GM23338 (cell line): ENCODE data around the gene VOPP1. TPM values are rescaled to one million over a fixed set of nuclear protein-coding genes. Genes with fewer than 3 reads are reported as not detected.

Experiments
- ATAC-seq: fragments of 200-7000 bp; cut with Tn5 transposase; 3 replicates; pipeline ENCODE4 v1.9.1; 2020
- DNase-seq: peaks from one replicate; pipeline ENCODE4 v3.0.0-alpha.2; 2015; ENCODE audit warnings: low spot score
- H2AFZ ChIP-seq: fragments of 200-600 bp; sonication (generic); 2 replicates; pipeline ENCODE4 v1.8.0; 2016; ENCODE audit warnings: antibody characterized with exemption, mild to moderate bottlenecking, moderate library complexity
- H3F3A ChIP-seq: fragments of 200-600 bp; sonication (generic); replicated peaks from 2 replicates; pipeline ENCODE4 v1.8.0; 2017; ENCODE audit warnings: antibody characterized with exemption, mixed run types, low read depth
- H3K27ac ChIP-seq: fragments of 200-600 bp; sonication (generic); 2 replicates; pipeline ENCODE4 v1.6.1; 2016; ENCODE audit warnings: low read depth
- H3K27me3 ChIP-seq: fragments of 200-600 bp; sonication (generic); 2 replicates; pipeline ENCODE4 v1.8.0; 2016; ENCODE audit warnings: mild to moderate bottlenecking, mixed run types, moderate library complexity; ENCODE audit not compliant: insufficient read depth
- H3K36me3 ChIP-seq: fragments of 200-600 bp; sonication (generic); 2 replicates; pipeline ENCODE4 v1.8.0; 2016; ENCODE audit warnings: mild to moderate bottlenecking; ENCODE audit not compliant: insufficient read depth
- H3K4me1 ChIP-seq: fragments of 200-600 bp; sonication (generic); 2 replicates; pipeline ENCODE4 v1.8.0; 2016; ENCODE audit warnings: mild to moderate bottlenecking, moderate library complexity; ENCODE audit not compliant: insufficient read depth
- H3K4me2 ChIP-seq: fragments of 200-600 bp; sonication (generic); 2 replicates; pipeline ENCODE4 v1.7.1; 2017; ENCODE audit warnings: mixed run types
- H3K4me3 ChIP-seq: fragments of 200-600 bp; sonication (generic); 2 replicates; pipeline ENCODE4 v1.6.1; 2016; ENCODE audit warnings: mixed run types
- H3K79me2 ChIP-seq: fragments of 200-600 bp; sonication (generic); replicated peaks from 2 replicates; pipeline ENCODE4 v1.8.0; 2017; ENCODE audit warnings: mild to moderate bottlenecking; ENCODE audit not compliant: insufficient read depth
- H3K9me2 ChIP-seq: fragments of 200-600 bp; sonication (generic); 2 replicates; pipeline ENCODE4 v1.8.0; 2017; ENCODE audit not compliant: insufficient read depth
- H4K20me1 ChIP-seq: fragments of 200-600 bp; sonication (generic); replicated peaks from 2 replicates; pipeline ENCODE4 v1.8.0; 2017; ENCODE audit warnings: mild to moderate bottlenecking; ENCODE audit not compliant: insufficient read depth
- H3K27ac Mint-ChIP-seq: 2 replicates; pipeline ENCODE4 v1.8.0; 2020; ENCODE audit warnings: inconsistent platforms, mild to moderate bottlenecking, moderate library complexity, mixed read lengths
- H3K27me3 Mint-ChIP-seq: 3 replicates; pipeline ENCODE4 v1.8.0; 2022; ENCODE audit warnings: low read depth, mild to moderate bottlenecking, moderate library complexity, mixed read lengths, inconsistent platforms; ENCODE audit not compliant: insufficient read depth, poor library complexity
- H3K36me3 Mint-ChIP-seq: 3 replicates; pipeline ENCODE4 v1.8.0; 2021; ENCODE audit warnings: low read depth, mild to moderate bottlenecking, inconsistent platforms, moderate library complexity, mixed read lengths
- H3K4me1 Mint-ChIP-seq: 3 replicates; pipeline ENCODE4 v1.8.0; 2020; ENCODE audit warnings: mild to moderate bottlenecking, inconsistent platforms, mixed read lengths
- H3K4me3 Mint-ChIP-seq: 3 replicates; pipeline ENCODE4 v1.8.0; 2021; ENCODE audit warnings: moderate library complexity, mild to moderate bottlenecking, inconsistent platforms, mixed read lengths
- H3K9me3 Mint-ChIP-seq: 3 replicates; pipeline ENCODE4 v1.8.0; 2020; ENCODE audit warnings: moderate library complexity, mild to moderate bottlenecking, inconsistent platforms, mixed read lengths
- CREB1 ChIP-seq: fragments of 250-450 bp; sonication (Bioruptor Pico); IDR thresholded peaks from 2 replicates; pipeline ENCODE4 v1.5.0; 2020; ENCODE audit warnings: low read depth, mild to moderate bottlenecking, moderate library complexity
- CTCF ChIP-seq, 2 experiments: fragments of 200-600 bp in 1 of 2; sonication (generic) in 1 of 2; conservative IDR thresholded peaks; 2 replicates each; pipeline versions ENCODE4 v1.5.1 to v1.6.1; 2016 to 2017; ENCODE audit warnings: antibody characterized with exemption in 2 of 2, low read depth in 2 of 2, mild to moderate bottlenecking in 2 of 2, moderate library complexity in 1 of 2
- ETS1 ChIP-seq: IDR thresholded peaks from 2 replicates; pipeline ENCODE4 v1.6.1; 2016; ENCODE audit warnings: antibody characterized with exemption
- EZH2 ChIP-seq: fragments of 200-600 bp; sonication (generic); IDR thresholded peaks from one replicate; pipeline ENCODE4 v1.8.0; 2017; ENCODE audit warnings: antibody characterized with exemption, mild to moderate bottlenecking, low read depth; ENCODE audit not compliant: unreplicated experiment
- EZH2phosphoT487 ChIP-seq: fragments of 200-600 bp; sonication (generic); IDR thresholded peaks from one replicate; pipeline ENCODE4 v1.8.1; 2018; ENCODE audit warnings: antibody characterized with exemption; ENCODE audit not compliant: unreplicated experiment
- JUNB ChIP-seq: IDR thresholded peaks from one replicate; pipeline ENCODE4 v1.6.1; 2016; ENCODE audit warnings: antibody characterized with exemption; ENCODE audit not compliant: unreplicated experiment
- NANOG ChIP-seq: IDR thresholded peaks from 2 replicates; pipeline ENCODE4 v1.6.1; 2016; ENCODE audit warnings: antibody characterized with exemption, borderline replicate concordance
- POLR2AphosphoS5 ChIP-seq: IDR thresholded peaks from 2 replicates; pipeline ENCODE4 v1.6.1; 2016; ENCODE audit warnings: antibody characterized with exemption, low read depth
- REST ChIP-seq: IDR thresholded peaks from one replicate; pipeline ENCODE4 v1.6.1; 2018; ENCODE audit warnings: antibody characterized with exemption; ENCODE audit not compliant: unreplicated experiment
- STAT1 ChIP-seq: IDR thresholded peaks from one replicate; pipeline ENCODE4 v1.6.1; 2016; ENCODE audit warnings: antibody characterized with exemption; ENCODE audit not compliant: unreplicated experiment
- ZNF114 ChIP-seq: fragments of 250-450 bp; sonication (Bioruptor Pico); IDR thresholded peaks from 2 replicates; pipeline ENCODE4 v1.5.0; 2020; ENCODE audit warnings: mild to moderate bottlenecking, moderate library complexity
- ZNF331 ChIP-seq: fragments of 250-450 bp; sonication (Bioruptor Pico); IDR thresholded peaks from 2 replicates; pipeline ENCODE4 v1.5.0; 2020; ENCODE audit warnings: low read depth, mild to moderate bottlenecking, moderate library complexity
- ZNF462 ChIP-seq: fragments of 250-450 bp; sonication (Bioruptor Pico); IDR thresholded peaks from 2 replicates; pipeline ENCODE4 v1.5.0; 2020; ENCODE audit warnings: mild to moderate bottlenecking, moderate library complexity
- polyA plus RNA-seq: library from polyadenylated mRNA; unstranded; fragments of >200 nt; fragmentation: Nextera tagmentation; extraction: Ambion mirVana; gene quantifications from 2 replicates; pipeline ENCODE4 v1.2.1, GENCODE V29; 2016
- total RNA-seq: library from RNA; depleted of rRNA; stranded (reverse); fragments of >200 nt; shearing (Covaris generic); gene quantifications from 2 replicates; pipeline ENCODE4 v1.2.3, GENCODE V29; 2014

Gene VOPP1
- total and polyA plus RNA-seq, 2 experiments from 2014 or later: 28.2 to 73.7 TPM

GRCh38 chr7:55553024-55553345 lies 19.3 kb downstream of the VOPP1 start:
- no peak for ATAC-seq
- no peak overlapping the region for H2AFZ ChIP-seq

More at GRCh38 chr7:55553024-55553345, 19.3 kb downstream of the VOPP1 start:
- peaks cover 96% of the 10 kb centered on the region for H3K79me2 ChIP-seq
- no peak overlapping the region for H3K27ac ChIP-seq
- H3K4me3 ChIP-seq: no peak overlapping the region
- H3K4me1 Mint-ChIP-seq: peaks cover 94% of the 10 kb centered on the region
- no peak for DNase-seq
- H3K4me1 ChIP-seq: peaks cover 84% of the 10 kb centered on the region
- no peak overlapping the region for H3K4me3 Mint-ChIP-seq
- H3K27me3 ChIP-seq: no peaks in the 10 kb centered on the region
- H3K27me3 Mint-ChIP-seq: peaks cover 19% of the 10 kb centered on the region
- no peaks in the 10 kb centered on the region for H3K9me3 Mint-ChIP-seq
- peaks cover 5% of the 10 kb centered on the region; the same call in 1 of the 3 replicates for H3K36me3 Mint-ChIP-seq
- H3K9me2 ChIP-seq: no peaks in the 10 kb centered on the region
- no peaks in the 10 kb centered on the region for H3F3A ChIP-seq
- no peak overlapping the region for H3K4me2 ChIP-seq
- H3K36me3 ChIP-seq: no peaks in the 10 kb centered on the region; the same call in 1 of the 2 replicates
- peaks cover 38% of the 10 kb centered on the region for H4K20me1 ChIP-seq
- no peak overlapping the region for H3K27ac Mint-ChIP-seq
- no peak for TF ChIP-seq CREB1 (CRISPR knock-in tag)
- no peak for TF ChIP-seq NANOG
- TF ChIP-seq ZNF331 (CRISPR knock-in tag): no peak
- no peak for TF ChIP-seq JUNB
- TF ChIP-seq REST: no peak
- no peak for TF ChIP-seq EZH2
- TF ChIP-seq CTCF (conservative IDR thresholded peaks at IDR 0.05; ENCODE audit: low read depth in 2 of 2): no peak
- TF ChIP-seq POLR2AphosphoS5: no peak
- no peak for TF ChIP-seq ETS1
- TF ChIP-seq ZNF462 (CRISPR knock-in tag): no peak
- TF ChIP-seq STAT1: no peak
- no peak for TF ChIP-seq EZH2phosphoT487
- TF ChIP-seq ZNF114 (CRISPR knock-in tag): no peak
